ENCODE results near the gene PPP1CA.
A peak's percentile ranks its signal among the peaks of the same experiment; 100 is the strongest.

Gene PPP1CA

DNA sequence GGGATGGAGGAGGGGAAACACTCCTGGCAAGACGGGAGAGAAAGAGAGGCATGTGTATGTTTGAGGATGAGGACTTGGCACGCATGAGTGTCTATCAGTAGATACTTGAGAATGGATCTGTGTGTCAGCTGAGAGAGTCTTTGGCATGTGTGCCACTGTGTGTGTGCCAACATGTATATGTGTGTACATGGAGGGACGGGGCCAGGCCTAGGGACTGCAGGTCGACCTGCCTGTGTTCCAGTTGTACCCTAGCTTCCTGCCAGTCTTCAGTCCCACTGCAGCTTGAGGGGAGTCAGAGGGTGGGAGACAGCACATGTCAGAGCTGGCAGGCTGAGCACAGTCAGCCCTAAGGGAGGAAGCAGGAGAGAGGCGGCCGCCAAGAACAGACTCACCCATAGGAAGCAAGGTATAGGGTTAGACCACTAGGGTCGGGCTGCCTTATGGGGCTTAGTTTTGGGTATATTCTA is 33.9 kb downstream of the PPP1CA start:
- DNase-seq = no peak

DNA sequence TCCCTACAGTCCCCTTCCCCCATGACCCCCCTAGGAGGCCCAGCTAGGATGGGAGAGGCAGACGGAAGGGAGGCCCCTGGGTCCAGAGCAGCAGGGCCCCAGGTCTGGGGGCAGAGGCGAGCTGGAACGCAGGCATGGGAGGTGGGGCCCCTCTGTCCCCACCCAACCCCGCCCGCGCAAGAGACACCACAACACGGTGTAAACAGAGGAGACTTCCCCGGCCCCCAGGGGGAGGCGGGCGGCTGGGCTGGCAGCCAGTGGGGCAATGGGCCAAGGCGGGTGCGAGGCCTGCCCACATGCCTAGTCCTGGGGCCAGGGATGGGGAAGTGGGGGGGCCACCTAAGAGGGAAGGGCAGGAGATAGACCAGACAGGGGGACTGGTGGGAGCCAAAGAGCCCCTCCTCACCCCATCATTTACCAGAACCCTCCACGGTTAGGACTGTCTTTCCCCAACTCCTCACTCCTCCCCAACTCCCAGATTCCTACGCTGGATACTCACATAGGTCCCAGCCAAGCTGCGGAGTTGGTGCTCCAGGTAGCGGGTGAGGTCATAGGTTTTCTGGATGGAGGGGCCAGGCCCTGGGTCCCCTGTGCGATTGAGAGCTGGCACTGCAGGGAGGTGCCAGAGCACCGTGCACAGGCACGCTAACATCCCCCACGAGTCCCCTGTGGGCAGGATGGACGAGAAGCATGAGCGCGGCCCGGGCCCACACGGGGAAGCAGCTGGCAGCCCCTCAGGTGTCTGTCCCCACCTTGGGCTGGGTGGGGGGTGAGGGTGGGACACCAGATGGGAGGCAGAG is 34.5 kb downstream of the PPP1CA start:
- no peak for DNase-seq

GRCh38 chr11:67366546-67366945 is 35.1 kb downstream of the PPP1CA start:
- DNase-seq = no peak

GRCh38 chr11:67365736-67366444 is 35.8 kb downstream of the PPP1CA start:
- no peak for DNase-seq

- no peak for DNase-seq
These were observed 36.6 kb downstream of the PPP1CA start for GRCh38 chr11:67364783-67365722.

- DNase-seq = no peak
These were observed 37.5 kb downstream of the PPP1CA start for GRCh38 chr11:67364169-67364568.

DNA sequence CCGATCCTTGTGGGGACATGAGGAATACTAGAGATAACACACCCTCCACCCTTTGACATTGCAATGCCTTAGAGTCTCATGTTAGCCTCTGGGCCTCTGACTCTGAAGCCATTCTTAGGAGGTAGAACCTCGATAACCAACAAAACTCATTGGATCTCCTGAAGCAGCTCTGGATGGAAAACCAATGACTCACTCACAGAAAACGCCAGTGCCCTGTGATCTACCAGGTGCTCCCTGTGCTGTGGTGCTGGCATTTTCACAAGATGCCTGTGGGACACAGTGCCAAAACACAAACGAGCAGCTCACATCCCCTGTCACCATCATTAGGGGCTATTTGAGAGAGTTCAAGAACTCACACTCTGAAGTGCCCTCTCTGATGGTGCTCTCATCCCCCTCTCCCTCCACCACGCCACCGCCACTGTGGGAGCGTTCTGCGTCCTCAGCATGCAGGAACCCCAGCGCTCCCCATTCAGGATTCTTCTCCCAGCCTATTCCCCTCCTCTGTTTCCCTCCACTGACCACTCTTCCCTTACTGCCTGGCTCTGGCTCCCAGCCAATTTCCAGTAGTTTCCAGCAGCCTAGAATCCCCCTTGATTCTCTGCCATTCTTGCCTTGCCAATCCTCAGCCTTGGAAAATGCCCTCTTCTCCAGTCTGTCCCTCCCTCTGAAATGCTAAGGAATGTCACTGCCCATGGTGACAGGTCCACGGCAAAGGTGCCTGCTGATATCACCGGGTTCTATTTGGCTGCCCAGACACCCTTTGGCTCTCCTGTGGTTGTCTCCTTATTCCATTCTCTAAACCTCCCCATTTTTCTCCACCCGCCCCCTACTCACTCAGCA is 43.6 kb downstream of the PPP1CA start:
- no peak for DNase-seq

DNA sequence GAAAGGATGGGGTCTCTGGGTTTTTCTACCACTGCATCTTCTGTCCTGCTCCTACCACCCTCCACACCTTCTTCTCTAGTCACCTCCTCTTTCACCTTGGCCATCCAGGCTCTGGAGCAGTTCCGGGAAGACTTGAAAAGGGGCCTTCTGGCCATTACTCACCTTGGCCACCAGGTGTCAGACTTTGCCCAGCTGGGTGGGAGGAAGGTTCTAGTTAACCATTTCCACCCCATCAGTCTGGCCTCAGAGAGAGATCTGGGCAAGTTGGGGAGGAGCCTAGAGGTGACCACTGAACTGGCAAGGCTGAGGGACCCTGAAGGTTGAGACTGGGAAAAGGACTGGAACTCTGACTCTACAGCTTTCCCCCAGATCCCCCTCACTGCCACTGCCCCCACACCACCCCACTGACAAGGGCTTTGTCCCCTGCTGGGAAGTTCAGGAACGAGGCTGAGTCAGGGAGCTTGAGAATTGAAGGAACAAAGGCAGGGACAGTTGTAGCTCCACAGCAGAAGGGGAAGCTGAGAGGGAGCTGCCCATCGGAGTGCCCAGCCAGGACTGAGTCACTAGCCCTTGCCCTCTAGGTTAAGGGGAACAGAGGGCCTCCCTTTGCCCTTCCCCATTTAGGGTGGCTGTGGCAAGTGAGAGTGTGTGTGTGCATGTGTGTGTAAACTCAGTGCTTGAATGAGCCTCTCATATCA is 44.6 kb downstream of the PPP1CA start:
- DNase-seq = peak; percentile 78

DNA sequence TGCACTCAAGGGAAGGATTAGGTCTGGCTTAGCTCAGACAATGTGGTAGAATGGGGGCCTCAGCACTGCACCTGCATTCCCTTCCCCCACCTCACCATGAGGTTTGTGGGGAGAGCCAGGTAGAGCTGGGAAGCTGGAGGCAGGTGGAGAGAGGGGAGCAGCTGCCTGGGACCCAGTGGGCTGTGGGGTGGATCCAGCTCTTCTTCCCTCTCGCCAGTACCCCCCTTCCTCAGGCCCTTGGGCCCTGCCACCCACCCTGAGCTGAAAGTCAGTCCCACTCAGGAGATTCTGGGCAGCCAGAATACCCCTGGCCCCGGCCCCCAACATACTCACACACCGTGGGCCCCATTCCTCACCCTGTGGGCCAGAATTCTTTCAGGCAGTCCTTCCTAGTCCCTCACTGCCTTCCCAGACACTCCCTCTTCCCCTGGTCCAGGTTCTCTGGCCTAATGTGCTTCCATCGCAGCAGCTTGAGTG is 45.2 kb downstream of the PPP1CA start:
- DNase-seq = no peak

- DNase-seq = no peak
These were observed 45.8 kb downstream of the PPP1CA start for GRCh38 chr11:67355794-67356386.

- DNase-seq = no peak
These were observed 46.5 kb downstream of the PPP1CA start for GRCh38 chr11:67355023-67355793.

- DNase-seq = peak; percentile 38 to 55
These were observed 47.3 kb downstream of the PPP1CA start for GRCh38 chr11:67354075-67355022.

DNA sequence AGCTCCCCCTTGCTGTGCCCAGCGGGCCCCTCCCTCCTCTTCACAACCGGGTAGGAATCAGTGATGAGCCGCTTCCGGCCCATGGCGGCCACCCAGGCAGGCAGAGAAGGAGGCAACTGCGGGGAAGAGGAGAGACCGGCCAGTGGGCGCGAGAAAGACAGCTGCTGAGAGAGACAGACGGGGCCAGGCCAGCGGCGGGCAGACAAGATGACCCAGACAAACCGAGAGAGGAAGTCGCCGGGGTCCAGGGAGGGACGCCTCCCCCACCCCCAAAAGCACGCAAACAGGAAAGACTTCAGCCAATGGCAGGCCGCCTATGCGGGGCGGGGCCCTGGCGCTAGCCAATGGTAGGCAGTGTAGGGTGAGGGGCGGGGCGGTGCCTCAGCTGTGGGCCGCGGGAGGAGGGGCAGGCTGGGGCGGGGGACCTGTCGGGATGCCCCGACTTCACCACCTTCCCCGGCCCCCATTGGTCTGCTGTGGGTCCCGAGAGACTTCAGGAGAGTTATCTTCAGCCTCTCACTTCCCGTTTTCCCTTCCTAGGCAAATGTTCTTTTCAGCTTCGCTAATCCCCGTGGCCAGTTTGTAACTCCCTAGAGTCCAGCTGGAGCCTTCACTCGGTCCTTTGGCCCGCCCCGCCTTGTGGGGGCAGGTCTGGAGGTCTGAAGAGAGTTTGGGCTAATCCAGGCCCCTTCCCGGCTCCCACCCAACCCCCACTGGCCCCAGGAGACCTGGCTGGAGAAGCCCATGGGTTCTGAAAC is 48.2 kb downstream of the PPP1CA start, which contains the start of gene POLD4:
TSS of gene POLD4 (minus strand) at position 230 of the 758 bp plus-strand sequence. CDS start at position 83, 147 bp downstream.
- peak; percentile 97 for DNase-seq

GRCh38 chr11:67352546-67353316 is 48.9 kb downstream of the PPP1CA start:
- no peak for DNase-seq

DNA sequence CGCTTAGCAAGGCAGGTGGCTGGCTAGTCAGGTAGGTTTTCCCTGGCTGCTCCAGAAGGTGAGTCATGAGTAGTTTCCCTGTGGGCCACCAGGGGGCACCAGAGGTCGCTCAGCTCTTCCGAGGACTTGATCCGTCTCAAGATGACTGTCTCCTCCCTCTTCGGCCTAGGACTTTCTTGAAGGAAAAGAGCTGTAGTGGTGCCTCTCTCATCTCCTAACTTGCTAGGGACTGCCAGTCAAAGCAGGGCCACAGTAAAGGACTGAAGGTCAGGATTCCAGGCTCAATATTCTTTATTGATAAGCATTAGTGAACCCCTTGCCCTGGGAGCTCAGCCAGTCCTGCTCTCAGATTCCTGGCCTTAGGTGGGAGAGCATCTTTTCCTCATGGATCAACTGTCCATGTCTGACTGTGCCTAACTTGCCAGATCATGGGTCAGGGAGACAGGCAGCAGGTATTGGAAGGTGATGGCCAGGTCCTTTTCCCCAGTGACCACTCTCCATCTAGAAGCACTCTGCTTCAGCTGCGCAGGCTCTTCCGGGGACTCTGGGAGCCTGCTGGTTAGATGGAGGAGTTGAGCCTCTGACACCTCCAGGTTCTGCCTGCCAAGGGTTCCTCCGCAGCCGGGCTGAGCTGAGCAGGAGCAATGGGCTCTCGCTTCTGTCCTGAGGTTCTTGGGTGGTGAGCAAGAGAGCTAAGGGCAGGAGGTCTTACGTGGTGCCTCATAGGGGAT is 50.2 kb downstream of the PPP1CA start:
- DNase-seq = peak; percentile 63 to 77

GRCh38 chr11:67349928-67350465 is 51.7 kb downstream of the PPP1CA start:
- no peak for DNase-seq

All from activated T-cell treated with anti-CD3 and anti-CD28 coated beads, Interleukin-2, amount 50 U/mL, for 48 hours (primary cell).